Measurements from ENCODE around the gene BIK.
A peak's percentile ranks its signal among the peaks of the same experiment; 100 is the strongest.

BIK gene

GRCh38 chr22:43128928-43129424 is 18.4 kb downstream of the BIK start:
- DNase-seq: peak; percentile 22
- Histone ChIP-seq H3K27me3 (ENCODE audit: insufficient read depth, low read length, poor library complexity) (no peaks in the 10 kb centered on the region), H3K9me3 (ENCODE audit: insufficient read depth, low read length, severe bottlenecking) (no peaks in the 10 kb centered on the region), H2AFZ (ENCODE audit: low read depth, low read length) (no peak overlapping the region), H3K79me2 (ENCODE audit: insufficient read depth, low read length) (no peaks in the 10 kb centered on the region), H3K4me3 (ENCODE audit: low read depth in 1 of 2, low read length in 2 of 2) (no peak overlapping the region), H3K4me1 (ENCODE audit: insufficient read depth, low read length) (no peaks in the 10 kb centered on the region), H4K20me1 (ENCODE audit: insufficient read depth, low read length) (0 out of 2 replicates have a peak, but pooled peaks cover 6% of the 10 kb centered on the region), H3K9ac (ENCODE audit: low read depth, low read length) (no peak overlapping the region), H3K36me3 (ENCODE audit: insufficient read depth, low read length) (peaks cover 24% of the 10 kb centered on the region), H3K27ac (ENCODE audit: low read length) (no peak overlapping the region), H3K4me2 (ENCODE audit: insufficient read depth, low read length) (no peak overlapping the region)
- TF ChIP-seq CTCF (IDR thresholded peaks at IDR 0.05; ENCODE audit: borderline replicate concordance, extremely low read depth, low read length, poor library complexity, severe bottlenecking) (no peak), EZH2 (IDR thresholded peaks at IDR 0.05; ENCODE audit: borderline replicate concordance, low read depth, low read length, severe bottlenecking) (no peak)
- 0 out of 3 replicates have a peak, but pooled peaks have one; percentile 13 for ATAC-seq (ENCODE audit: insufficient read depth, low read depth)

GRCh38 chr22:43129426-43130425 is 19.2 kb downstream of the BIK start:
- H3K9ac ChIP-seq (ENCODE audit: low read depth, low read length): no peak overlapping the region
- no peak overlapping the region for H3K27ac ChIP-seq (ENCODE audit: low read length)
- TF ChIP-seq EZH2 (IDR thresholded peaks at IDR 0.05; ENCODE audit: borderline replicate concordance, low read depth, low read length, severe bottlenecking) (no peak), CTCF (IDR thresholded peaks at IDR 0.05; ENCODE audit: borderline replicate concordance, extremely low read depth, low read length, poor library complexity, severe bottlenecking) (no peak)
- H3K36me3 ChIP-seq (ENCODE audit: insufficient read depth, low read length): peaks cover 28% of the 10 kb centered on the region
- no peak overlapping the region for H2AFZ ChIP-seq (ENCODE audit: low read depth, low read length)
- no peak for ATAC-seq (ENCODE audit: insufficient read depth, low read depth)
- H4K20me1 ChIP-seq (ENCODE audit: insufficient read depth, low read length): peaks cover 9% of the 10 kb centered on the region; the same call in 1 of the 2 replicates
- DNase-seq: no peak
- no peaks in the 10 kb centered on the region for H3K27me3 ChIP-seq (ENCODE audit: insufficient read depth, low read length, poor library complexity)
- no peaks in the 10 kb centered on the region for H3K9me3 ChIP-seq (ENCODE audit: insufficient read depth, low read length, severe bottlenecking)
- no peaks in the 10 kb centered on the region for H3K79me2 ChIP-seq (ENCODE audit: insufficient read depth, low read length)
- no peaks in the 10 kb centered on the region for H3K4me1 ChIP-seq (ENCODE audit: insufficient read depth, low read length)
- H3K4me3 ChIP-seq (ENCODE audit: low read depth in 1 of 2, low read length in 2 of 2): no peak overlapping the region
- H3K4me2 ChIP-seq (ENCODE audit: insufficient read depth, low read length): no peak overlapping the region

- Histone ChIP-seq H3K79me2 (ENCODE audit: insufficient read depth, low read length) (no peaks in the 10 kb centered on the region), H3K4me3 (ENCODE audit: low read depth in 1 of 2, low read length in 2 of 2) (no peak overlapping the region), H3K27ac (ENCODE audit: low read length) (no peak overlapping the region), H3K27me3 (ENCODE audit: insufficient read depth, low read length, poor library complexity) (no peaks in the 10 kb centered on the region), H2AFZ (ENCODE audit: low read depth, low read length) (no peak overlapping the region), H4K20me1 (ENCODE audit: insufficient read depth, low read length) (peaks cover 17% of the 10 kb centered on the region), H3K36me3 (ENCODE audit: insufficient read depth, low read length) (peaks cover 48% of the 10 kb centered on the region), H3K4me1 (ENCODE audit: insufficient read depth, low read length) (no peaks in the 10 kb centered on the region), H3K9ac (ENCODE audit: low read depth, low read length) (no peak overlapping the region), H3K9me3 (ENCODE audit: insufficient read depth, low read length, severe bottlenecking) (no peaks in the 10 kb centered on the region), H3K4me2 (ENCODE audit: insufficient read depth, low read length) (no peak overlapping the region)
- no peak for ATAC-seq (ENCODE audit: insufficient read depth, low read depth)
- no peak for DNase-seq
- TF ChIP-seq EZH2 (IDR thresholded peaks at IDR 0.05; ENCODE audit: borderline replicate concordance, low read depth, low read length, severe bottlenecking): no peak
- no peak for TF ChIP-seq CTCF (IDR thresholded peaks at IDR 0.05; ENCODE audit: borderline replicate concordance, extremely low read depth, low read length, poor library complexity, severe bottlenecking)
Measured at GRCh38 chr22:43131773-43132501, 21.4 kb downstream of the BIK start.

Measured in DND-41 (cell line).